ENCODE measurements around the gene OR5F1.

The OR5F1 gene

GRCh38 chr11:55967914-55968313 lies 26.5 kb downstream of the OR5F1 start:
- Histone ChIP-seq H3K9me3 (ENCODE audit: insufficient read depth, low read depth, low read length) (no peaks in the 10 kb centered on the region), H3K4me1 (ENCODE audit: insufficient read depth, low read length, poor library complexity, severe bottlenecking) (no peaks in the 10 kb centered on the region), H3K4me2 (ENCODE audit: low read depth, low read length, poor library complexity, severe bottlenecking) (no peak overlapping the region), H4K20me1 (ENCODE audit: insufficient read depth, low read length, poor library complexity, severe bottlenecking) (no peaks in the 10 kb centered on the region), H3K9ac (ENCODE audit: low read depth, low read length, poor library complexity, severe bottlenecking) (no peak overlapping the region), H2AFZ (ENCODE audit: low read length) (no peak overlapping the region), H3K9me2 (replicated peaks; ENCODE audit: low read depth, low read length) (no peaks in the 10 kb centered on the region), H3K27me3 (ENCODE audit: insufficient read depth, low read length, poor library complexity, severe bottlenecking) (no peaks in the 10 kb centered on the region), H3K79me2 (ENCODE audit: insufficient read depth, low read length) (no peaks in the 10 kb centered on the region), H3F3A (ENCODE audit: low read depth) (no peaks in the 10 kb centered on the region), H3K36me3 (ENCODE audit: insufficient read depth, low read length) (no peaks in the 10 kb centered on the region), H3K4me3 (ENCODE audit: low read length, poor library complexity, severe bottlenecking) (no peak overlapping the region)
- no peak for TF ChIP-seq EZH2phosphoT487 (IDR thresholded peaks at IDR 0.05; ENCODE audit: borderline replicate concordance)
- TF ChIP-seq CTCF (conservative IDR thresholded peaks at IDR 0.05; ENCODE audit: low read length), result no peak

DNA sequence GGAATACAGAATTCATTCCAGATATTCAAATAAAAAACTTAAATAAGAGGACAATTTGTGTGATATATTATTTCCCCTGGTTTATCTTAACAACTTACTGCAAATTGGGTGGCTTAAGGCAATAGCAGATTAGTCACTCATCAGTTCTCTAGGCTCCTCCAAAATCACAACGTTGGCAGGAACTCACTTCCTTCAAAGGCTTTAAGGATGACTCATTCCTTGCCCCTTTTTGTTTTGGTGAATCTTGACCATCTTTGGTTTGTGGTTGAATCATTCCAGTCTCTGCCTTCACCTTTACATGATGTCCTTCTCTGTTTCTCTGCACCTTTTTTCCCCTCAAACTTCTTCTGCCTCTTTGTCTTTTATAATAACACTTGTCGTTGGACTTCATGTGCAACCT lies 28.0 kb downstream of the OR5F1 start:
- Histone ChIP-seq H3K79me2 (ENCODE audit: insufficient read depth, low read length) (no peaks in the 10 kb centered on the region), H3K9me3 (ENCODE audit: insufficient read depth, low read depth, low read length) (no peaks in the 10 kb centered on the region), H3K9ac (ENCODE audit: low read depth, low read length, poor library complexity, severe bottlenecking) (no peak overlapping the region), H3K9me2 (replicated peaks; ENCODE audit: low read depth, low read length) (no peaks in the 10 kb centered on the region), H2AFZ (ENCODE audit: low read length) (no peak overlapping the region), H4K20me1 (ENCODE audit: insufficient read depth, low read length, poor library complexity, severe bottlenecking) (no peaks in the 10 kb centered on the region), H3K36me3 (ENCODE audit: insufficient read depth, low read length) (no peaks in the 10 kb centered on the region), H3K4me1 (ENCODE audit: insufficient read depth, low read length, poor library complexity, severe bottlenecking) (no peaks in the 10 kb centered on the region), H3K4me2 (ENCODE audit: low read depth, low read length, poor library complexity, severe bottlenecking) (no peak overlapping the region), H3F3A (ENCODE audit: low read depth) (no peaks in the 10 kb centered on the region), H3K4me3 (ENCODE audit: low read length, poor library complexity, severe bottlenecking) (no peak overlapping the region), H3K27me3 (ENCODE audit: insufficient read depth, low read length, poor library complexity, severe bottlenecking) (no peaks in the 10 kb centered on the region)
- no peak for TF ChIP-seq EZH2phosphoT487 (IDR thresholded peaks at IDR 0.05; ENCODE audit: borderline replicate concordance)
- no peak for TF ChIP-seq CTCF (conservative IDR thresholded peaks at IDR 0.05; ENCODE audit: low read length)

DNA sequence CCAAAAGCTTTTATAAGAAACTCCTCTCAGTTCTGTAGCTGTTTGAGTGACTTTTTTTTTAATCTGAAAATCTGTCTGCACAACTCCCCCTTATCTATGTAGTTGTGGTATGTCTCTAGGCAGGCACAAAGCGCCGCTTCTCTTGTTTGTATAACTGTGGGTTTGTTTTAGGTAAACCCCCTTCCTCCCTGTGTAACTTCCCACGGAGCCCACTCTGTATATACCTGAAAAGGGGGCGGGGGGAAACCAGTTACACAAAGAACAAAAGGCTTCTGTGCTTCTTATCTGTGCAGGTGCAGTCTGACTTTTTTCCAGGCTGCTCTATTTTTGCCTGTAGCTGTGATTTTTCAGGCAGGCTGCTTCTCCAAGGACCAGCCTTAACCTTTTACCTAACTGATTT lies 37.9 kb downstream of the OR5F1 start:
- no peaks in the 10 kb centered on the region for H3K79me2 ChIP-seq (ENCODE audit: insufficient read depth, low read length)
- H3K4me3 ChIP-seq (ENCODE audit: low read length, poor library complexity, severe bottlenecking), result no peak overlapping the region
- H4K20me1 ChIP-seq (ENCODE audit: insufficient read depth, low read length, poor library complexity, severe bottlenecking), result no peaks in the 10 kb centered on the region
- no peak overlapping the region for H3K4me2 ChIP-seq (ENCODE audit: low read depth, low read length, poor library complexity, severe bottlenecking)
- TF ChIP-seq CTCF (conservative IDR thresholded peaks at IDR 0.05; ENCODE audit: low read length) (no peak), EZH2phosphoT487 (IDR thresholded peaks at IDR 0.05; ENCODE audit: borderline replicate concordance) (no peak)
- H3K4me1 ChIP-seq (ENCODE audit: insufficient read depth, low read length, poor library complexity, severe bottlenecking), result no peaks in the 10 kb centered on the region
- no peaks in the 10 kb centered on the region for H3K9me3 ChIP-seq (ENCODE audit: insufficient read depth, low read depth, low read length)
- H2AFZ ChIP-seq (ENCODE audit: low read length), result no peak overlapping the region
- no peaks in the 10 kb centered on the region for H3K27me3 ChIP-seq (ENCODE audit: insufficient read depth, low read length, poor library complexity, severe bottlenecking)
- no peaks in the 10 kb centered on the region for H3K36me3 ChIP-seq (ENCODE audit: insufficient read depth, low read length)
- H3F3A ChIP-seq (ENCODE audit: low read depth), result no peaks in the 10 kb centered on the region
- no peak overlapping the region for H3K9ac ChIP-seq (ENCODE audit: low read depth, low read length, poor library complexity, severe bottlenecking)
- no peaks in the 10 kb centered on the region for H3K9me2 ChIP-seq (replicated peaks; ENCODE audit: low read depth, low read length)

Measured in Loucy (cell line).